Fibroblast of skin of back (primary cell): ENCODE results near the gene AGAP1.

Experiments used
- DNase-seq: peaks from one replicate; pipeline ENCODE4 v3.0.0-alpha.2; 2013

AGAP1 gene

GRCh38 chr2:236176951-236177350 lies 683.1 kb downstream of the AGAP1 start:
- DNase-seq = no peak

GRCh38 chr2:236177604-236177966 lies 683.7 kb downstream of the AGAP1 start:
- DNase-seq = peak; percentile 76

GRCh38 chr2:236177967-236178889 lies 684.4 kb downstream of the AGAP1 start:
- DNase-seq = peak; percentile 81

GRCh38 chr2:236178890-236179235 lies 685.0 kb downstream of the AGAP1 start:
- no peak for DNase-seq

- peak; percentile 64 for DNase-seq
Observed at GRCh38 chr2:236179236-236180075, 685.6 kb downstream of the AGAP1 start.

- peak; percentile 91 for DNase-seq
Observed at GRCh38 chr2:236180076-236180816, 686.4 kb downstream of the AGAP1 start.

GRCh38 chr2:236180831-236181453 lies 687.1 kb downstream of the AGAP1 start:
- DNase-seq = peak; percentile 79
